Muscle of arm (tissue), 14 donors: Measurements from ENCODE around the gene PTMS. TPM values are rescaled to one million over a fixed set of nuclear protein-coding genes. Genes with fewer than 3 reads are reported as not detected.
"Not testable (repeated sequence)": the region's sequence is repeated elsewhere in the genome, so short reads cannot be mapped to it uniquely, and the experiment has no call there.

Source experiments
- DNase-seq: peaks from one replicate; pipeline ENCODE4 v3.0.0-alpha.2; 2013
- long read RNA-seq, 11 donors: transcript quantifications; one replicate each; lab custom pipeline, GENCODE V29; 2026
- polyA plus RNA-seq, 12 donors: library from polyadenylated mRNA; unstranded; fragments of 120-200 nt; gene quantifications; one replicate each; pipeline ENCODE4 v1.2.1, GENCODE V29; 2013; ENCODE audit not compliant: insufficient read length in 12 of 12

The PTMS gene, protein sequence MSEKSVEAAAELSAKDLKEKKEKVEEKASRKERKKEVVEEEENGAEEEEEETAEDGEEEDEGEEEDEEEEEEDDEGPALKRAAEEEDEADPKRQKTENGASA
- polyA plus RNA-seq = 1,000 to 10,000 TPM in 1 of 12 donors, 100 to 1,000 TPM in 11; 262 to 3,438 (median 337) TPM
- long read RNA-seq, donor 1, transcript PTMS-207 (5 exons, 1,150 nt) = major isoform, 128 of 262 reads
- long read RNA-seq, donor 1, partial matches to known transcripts = 109 of 262 reads
- long read RNA-seq, donor 1, other reads (novel, unspliced or antisense) = 23 of 262 reads
- long read RNA-seq, donor 2, transcript PTMS-207 (5 exons, 1,150 nt) = major isoform, 67 of 159 reads
- long read RNA-seq, donor 2, partial matches to known transcripts = 84 of 159 reads
- long read RNA-seq, donor 2, other reads (novel, unspliced or antisense) = 5 of 159 reads
- long read RNA-seq, donor 3, transcript PTMS-207 (5 exons, 1,150 nt) = major isoform, 43 of 78 reads
- long read RNA-seq, donor 3, partial matches to known transcripts = 34 of 78 reads
- long read RNA-seq, donor 3, other reads (novel, unspliced or antisense) = 0 of 78 reads
- long read RNA-seq, donor 4, transcript PTMS-207 (5 exons, 1,150 nt) = major isoform, 32 of 55 reads
- long read RNA-seq, donor 4, partial matches to known transcripts = 21 of 55 reads
- long read RNA-seq, donor 4, other reads (novel, unspliced or antisense) = 0 of 55 reads
- long read RNA-seq, donor 5 = 0 reads
- long read RNA-seq, donor 6, transcript PTMS-207 (5 exons, 1,150 nt) = major isoform, 42 of 78 reads
- long read RNA-seq, donor 6, partial matches to known transcripts = 25 of 78 reads
- long read RNA-seq, donor 6, other reads (novel, unspliced or antisense) = 8 of 78 reads
- long read RNA-seq, donor 7, transcript PTMS-207 (5 exons, 1,150 nt) = major isoform, 40 of 100 reads
- long read RNA-seq, donor 7, partial matches to known transcripts = 52 of 100 reads
- long read RNA-seq, donor 7, other reads (novel, unspliced or antisense) = 7 of 100 reads
- long read RNA-seq, donor 8, transcript PTMS-207 (5 exons, 1,150 nt) = major isoform, 81 of 147 reads
- long read RNA-seq, donor 8, partial matches to known transcripts = 49 of 147 reads
- long read RNA-seq, donor 8, other reads (novel, unspliced or antisense) = 16 of 147 reads
- long read RNA-seq, donor 9, transcript PTMS-207 (5 exons, 1,150 nt) = major isoform, 65 of 110 reads
- long read RNA-seq, donor 9, partial matches to known transcripts = 39 of 110 reads
- long read RNA-seq, donor 9, other reads (novel, unspliced or antisense) = 5 of 110 reads
- long read RNA-seq, donor 10, transcript PTMS-207 (5 exons, 1,150 nt) = major isoform, 43 of 98 reads
- long read RNA-seq, donor 10, partial matches to known transcripts = 39 of 98 reads
- long read RNA-seq, donor 10, other reads (novel, unspliced or antisense) = 15 of 98 reads
- long read RNA-seq, donor 11, transcript PTMS-207 (5 exons, 1,150 nt) = major isoform, 87 of 184 reads
- long read RNA-seq, donor 11, partial matches to known transcripts = 90 of 184 reads
- long read RNA-seq, donor 11, other reads (novel, unspliced or antisense) = 5 of 184 reads

GRCh38 chr12:6765634-6766581 is at the start of gene PTMS:
Gene PTMS, plus strand, starts transcription at chr12:6766363. Its CDS starts 343 bp downstream, at chr12:6766706.
- peak; percentile 90 for DNase-seq

GRCh38 chr12:6716874-6717437 is 49.2 kb upstream of the PTMS start:
- DNase-seq = no peak

DNA sequence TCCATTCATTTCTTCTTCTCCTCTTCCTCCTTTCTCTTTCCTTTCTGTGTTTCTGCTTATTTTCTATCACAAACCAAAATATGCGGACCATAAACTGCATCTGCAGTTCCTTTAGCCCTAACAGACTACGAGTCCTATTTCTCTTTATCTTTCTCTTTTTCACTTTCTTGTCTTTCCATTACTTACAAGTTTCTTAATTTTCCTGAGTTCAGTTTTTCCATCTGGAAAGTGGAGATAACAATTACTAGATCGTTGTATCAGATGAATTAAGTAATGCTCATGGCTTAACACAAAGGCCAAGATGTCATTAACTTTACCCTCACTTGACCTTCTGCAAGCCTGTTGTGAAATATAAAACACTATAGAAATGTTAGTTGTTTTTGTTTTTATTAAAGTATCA is 43.3 kb upstream of the PTMS start:
- DNase-seq = no peak

DNA sequence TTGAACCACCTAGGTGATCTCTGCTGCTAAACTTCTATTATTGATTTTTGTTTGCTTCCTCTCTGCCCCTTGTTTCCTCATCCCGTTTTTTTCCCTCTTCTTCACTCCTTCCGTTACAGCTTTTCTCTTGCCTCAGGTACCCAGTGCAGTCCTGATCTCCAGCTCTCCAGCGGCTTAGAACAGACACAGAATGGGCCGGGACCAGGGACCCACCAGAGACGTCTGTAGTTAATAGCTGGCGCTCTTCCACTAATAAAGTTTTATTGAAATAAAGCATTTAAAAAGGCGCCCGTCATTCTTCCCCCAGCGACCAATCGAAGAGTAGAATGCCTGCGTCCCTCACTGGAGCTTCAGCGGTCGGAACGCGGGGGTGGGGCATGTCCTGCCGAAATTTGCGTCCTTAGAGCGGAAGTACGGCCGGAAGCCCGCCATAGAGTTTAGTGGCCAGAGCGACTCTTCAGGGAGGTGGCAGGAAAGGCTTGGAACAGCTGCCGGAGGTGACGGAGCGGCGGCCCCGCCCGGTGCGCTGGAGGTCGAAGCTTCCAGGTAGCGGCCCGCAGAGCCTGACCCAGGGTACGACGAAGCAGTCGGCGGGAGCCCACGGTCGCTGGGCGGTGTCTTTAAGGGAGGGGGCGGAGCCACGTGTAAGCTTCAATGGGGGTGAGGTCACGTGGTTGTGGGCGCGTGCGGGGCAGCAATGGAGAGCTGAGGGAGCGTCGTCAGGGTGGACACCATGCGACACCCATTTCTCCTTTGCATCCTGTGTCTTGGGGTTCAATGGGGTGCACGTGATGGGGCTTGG is 42.4 kb upstream of the PTMS start, which contains the start of gene COPS7A:
Gene COPS7A (plus strand): TSS at position 440 of the 802 bp plus-strand sequence. CDS start 611 bp downstream, outside the sequence.
- peak; percentile 96 for DNase-seq

- DNase-seq = peak; percentile 16
These were observed 41.8 kb upstream of the PTMS start for GRCh38 chr12:6724409-6724797.

- no peak for DNase-seq
These were observed 40.8 kb upstream of the PTMS start for GRCh38 chr12:6725350-6725749.

GRCh38 chr12:6729186-6729585 is 37.0 kb upstream of the PTMS start:
- DNase-seq = no peak

DNA sequence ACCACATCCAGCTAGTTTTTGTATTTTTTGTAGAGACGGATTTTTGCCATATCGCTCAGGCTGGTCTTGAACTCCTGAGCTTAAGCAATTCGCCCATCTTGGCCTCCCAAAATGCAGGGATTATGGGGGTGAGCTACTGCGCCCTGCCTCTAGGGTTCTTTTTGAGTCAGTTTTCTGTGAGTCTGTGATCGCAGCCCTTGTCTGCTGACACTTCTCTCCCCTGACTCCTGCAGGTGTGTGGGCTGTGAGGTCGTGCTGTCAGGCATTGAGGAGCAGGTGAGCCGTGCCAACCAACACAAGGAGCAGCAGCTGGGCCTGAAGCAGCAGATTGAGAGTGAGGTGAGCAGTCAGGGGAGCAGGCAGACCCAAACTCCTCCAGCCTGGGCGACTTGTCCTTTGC is 36.0 kb upstream of the PTMS start:
- no peak for DNase-seq

DNA sequence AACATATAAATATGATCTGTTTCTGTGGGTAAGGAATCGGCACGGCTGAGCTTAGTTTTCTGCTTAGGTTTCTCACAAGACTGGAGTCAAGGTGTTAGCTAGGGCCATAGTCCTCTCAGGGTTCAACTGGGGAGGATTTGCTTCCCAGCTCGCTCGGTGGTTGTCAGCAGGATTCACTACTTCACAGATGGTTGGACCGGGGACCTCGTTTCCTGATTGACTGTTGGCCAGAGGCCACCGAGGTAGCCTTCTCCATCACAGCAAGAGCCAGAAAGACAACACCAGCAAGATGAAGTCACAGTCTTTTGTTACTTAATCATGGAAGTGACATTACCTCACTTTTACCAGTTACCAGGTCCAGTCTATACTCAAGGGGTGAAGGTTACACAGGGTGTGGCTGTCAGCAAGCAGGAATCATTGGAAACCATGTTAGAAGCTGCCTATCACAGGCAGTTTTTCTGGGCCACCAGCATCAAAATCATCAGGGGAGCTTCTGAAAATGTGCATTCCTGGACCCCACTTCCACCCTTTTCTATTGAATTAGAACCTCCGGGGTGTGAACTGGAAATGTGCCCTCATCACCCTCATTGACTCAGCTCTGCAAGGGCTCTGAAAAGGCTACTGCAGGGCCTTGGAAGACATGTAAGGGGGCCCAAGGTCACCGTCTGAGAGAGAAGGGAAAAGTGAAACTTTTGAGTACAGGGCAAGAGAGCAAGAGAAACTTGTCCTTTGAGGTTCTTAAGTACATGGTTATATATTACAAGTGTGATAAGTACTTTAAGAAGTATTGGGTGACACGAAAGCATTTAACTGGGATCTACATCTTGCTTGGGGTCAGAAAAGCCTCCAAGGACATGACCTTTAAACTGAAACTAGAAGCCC is 31.4 kb upstream of the PTMS start:
- DNase-seq = no peak

- DNase-seq = peak; percentile 32
These were observed 30.5 kb upstream of the PTMS start for GRCh38 chr12:6735448-6736191.

- DNase-seq = no peak
These were observed 29.4 kb upstream of the PTMS start for GRCh38 chr12:6736754-6737153.

- not testable (repeated sequence) for DNase-seq
These were observed 24.1 kb upstream of the PTMS start for GRCh38 chr12:6742080-6742479.

DNA sequence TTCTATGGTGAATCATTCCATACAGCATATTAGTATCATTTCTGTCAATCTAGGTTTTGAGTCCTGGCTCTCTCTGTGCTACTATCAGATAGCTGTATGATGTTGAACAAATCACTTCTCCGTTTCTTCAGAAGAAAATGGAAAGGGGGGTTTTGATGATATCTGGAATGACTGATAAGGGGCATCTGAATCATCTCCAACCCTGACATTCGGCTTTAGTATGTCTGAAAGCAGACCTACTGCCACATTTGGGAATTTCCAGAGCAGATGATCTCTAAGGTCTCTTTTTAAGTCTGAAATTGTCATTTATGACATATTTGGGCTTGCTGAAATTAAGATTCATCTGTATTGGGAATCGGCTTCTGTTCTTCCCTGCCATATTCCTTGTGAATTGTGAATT is 23.3 kb upstream of the PTMS start:
- DNase-seq = no peak

DNA sequence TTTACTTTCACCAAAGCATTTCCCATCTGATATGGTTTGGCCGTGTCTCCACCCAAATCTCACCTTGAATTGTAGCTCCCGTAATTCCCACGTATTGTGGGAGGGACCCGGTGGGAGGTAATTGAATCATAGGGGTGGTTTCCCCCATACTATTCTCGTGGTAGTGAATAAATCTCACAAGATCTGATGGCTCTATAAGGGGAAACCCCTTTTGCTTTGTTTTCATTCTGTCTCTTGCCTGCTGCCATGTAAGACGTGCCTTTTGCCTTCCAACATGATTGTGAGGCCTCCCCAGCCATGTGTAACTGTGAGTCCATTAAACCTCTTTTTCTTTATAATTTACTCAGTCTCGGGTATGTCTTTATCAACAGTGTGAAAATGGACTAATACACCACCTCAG is 22.9 kb upstream of the PTMS start:
- DNase-seq = not testable (repeated sequence)

DNA sequence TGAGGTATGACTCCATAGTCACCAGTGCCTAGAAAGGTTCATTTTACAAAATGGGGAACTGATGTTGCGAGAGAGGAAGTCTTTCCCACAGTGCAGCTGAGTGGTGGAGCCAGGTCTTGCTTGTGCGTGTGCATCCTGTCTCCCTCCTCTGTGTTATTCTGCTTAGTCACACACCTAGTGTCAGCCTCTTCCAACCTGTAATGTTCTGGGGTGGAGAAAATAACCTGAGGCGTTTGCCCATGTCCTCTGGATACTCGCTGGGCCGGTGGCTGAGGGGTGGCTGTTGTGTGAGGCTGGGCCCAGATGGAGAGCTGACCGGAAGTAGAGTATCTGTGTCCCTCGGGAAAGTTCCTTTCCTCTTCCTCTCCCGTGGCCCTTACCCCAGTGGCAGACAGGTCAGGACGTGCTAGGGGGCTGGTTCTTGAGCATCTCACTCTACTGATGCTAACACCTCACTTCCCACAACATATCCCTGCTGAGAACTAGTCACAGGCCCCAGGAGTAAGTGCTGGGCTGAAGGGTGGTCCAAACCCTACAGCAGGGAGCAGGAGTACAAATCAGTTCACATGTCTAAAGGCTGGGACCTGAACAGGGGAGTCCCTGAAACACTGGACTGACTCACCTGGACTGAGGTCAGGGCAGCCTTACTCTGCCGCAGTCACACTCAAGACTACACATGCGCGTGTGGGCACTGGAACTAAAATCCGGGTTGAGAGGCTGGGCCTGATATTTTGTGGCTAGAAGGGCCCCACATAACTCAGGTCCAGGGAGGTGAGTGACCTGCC is 20.2 kb upstream of the PTMS start:
- no peak for DNase-seq

- DNase-seq = no peak
These were observed 18.9 kb upstream of the PTMS start for GRCh38 chr12:6747216-6747615.
